Measurements from ENCODE around the gene CHAD. TPM values are rescaled to one million over a fixed set of nuclear protein-coding genes. Genes with fewer than 3 reads are reported as not detected.
"Not testable (repeated sequence)": the region's sequence is repeated elsewhere in the genome, so short reads cannot be mapped to it uniquely, and the experiment has no call there.

CHAD gene
- polyA plus RNA-seq, 1 experiment, result not detected

DNA sequence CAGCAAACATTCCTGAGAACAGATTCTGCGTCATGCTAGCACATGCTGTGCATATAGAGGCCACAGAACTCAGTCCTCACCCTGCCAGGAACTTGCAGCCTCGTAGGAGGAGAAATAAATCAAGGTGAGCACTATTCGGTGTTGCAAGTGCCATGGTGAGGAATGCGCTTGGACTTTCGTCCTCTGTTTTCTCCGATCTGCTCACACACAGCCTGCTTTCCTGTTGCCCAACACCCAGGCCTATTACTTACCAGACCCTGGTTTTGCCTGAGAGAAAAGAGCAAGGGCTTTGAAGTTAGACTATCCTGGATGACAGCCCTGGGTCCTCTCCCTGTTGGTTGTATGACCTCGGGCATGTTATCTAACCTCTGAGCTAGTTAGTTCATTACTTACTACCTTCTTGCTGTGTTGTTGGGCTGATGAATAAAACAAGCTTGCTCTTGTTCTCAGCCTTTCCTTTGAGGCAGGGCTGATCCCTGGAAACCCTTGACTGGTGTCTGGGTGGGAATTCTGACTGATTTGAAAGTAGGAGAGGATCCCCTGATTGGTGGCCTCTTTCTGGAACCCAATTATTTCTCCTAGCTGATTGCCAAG lies 39.8 kb downstream of the CHAD start:
- ChIA-PET POLR2A (no interaction called here), CTCF (interaction anchor here (1.4 kb wide), 1 partner anchor 32 kb away, joined by 6 read pairs; the partner anchor contains the start of gene LRRC59)
- Histone ChIP-seq H3K36me3 (ENCODE audit: control insufficient read depth, insufficient read depth, low read length) (no peaks in the 10 kb centered on the region), H3K27me3 (ENCODE audit: control insufficient read depth, insufficient read depth, low read length) (no peaks in the 10 kb centered on the region), H3K4me3 (ENCODE audit: low read depth, low read length) (no peak overlapping the region)
- TF ChIP-seq, protein P1, sequence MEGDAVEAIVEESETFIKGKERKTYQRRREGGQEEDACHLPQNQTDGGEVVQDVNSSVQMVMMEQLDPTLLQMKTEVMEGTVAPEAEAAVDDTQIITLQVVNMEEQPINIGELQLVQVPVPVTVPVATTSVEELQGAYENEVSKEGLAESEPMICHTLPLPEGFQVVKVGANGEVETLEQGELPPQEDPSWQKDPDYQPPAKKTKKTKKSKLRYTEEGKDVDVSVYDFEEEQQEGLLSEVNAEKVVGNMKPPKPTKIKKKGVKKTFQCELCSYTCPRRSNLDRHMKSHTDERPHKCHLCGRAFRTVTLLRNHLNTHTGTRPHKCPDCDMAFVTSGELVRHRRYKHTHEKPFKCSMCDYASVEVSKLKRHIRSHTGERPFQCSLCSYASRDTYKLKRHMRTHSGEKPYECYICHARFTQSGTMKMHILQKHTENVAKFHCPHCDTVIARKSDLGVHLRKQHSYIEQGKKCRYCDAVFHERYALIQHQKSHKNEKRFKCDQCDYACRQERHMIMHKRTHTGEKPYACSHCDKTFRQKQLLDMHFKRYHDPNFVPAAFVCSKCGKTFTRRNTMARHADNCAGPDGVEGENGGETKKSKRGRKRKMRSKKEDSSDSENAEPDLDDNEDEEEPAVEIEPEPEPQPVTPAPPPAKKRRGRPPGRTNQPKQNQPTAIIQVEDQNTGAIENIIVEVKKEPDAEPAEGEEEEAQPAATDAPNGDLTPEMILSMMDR (IDR thresholded peaks at IDR 0.05; ENCODE audit: insufficient read depth, low read depth, low read length), result no peak
- DNase-seq (ENCODE audit: low read depth), result no peak

DNA sequence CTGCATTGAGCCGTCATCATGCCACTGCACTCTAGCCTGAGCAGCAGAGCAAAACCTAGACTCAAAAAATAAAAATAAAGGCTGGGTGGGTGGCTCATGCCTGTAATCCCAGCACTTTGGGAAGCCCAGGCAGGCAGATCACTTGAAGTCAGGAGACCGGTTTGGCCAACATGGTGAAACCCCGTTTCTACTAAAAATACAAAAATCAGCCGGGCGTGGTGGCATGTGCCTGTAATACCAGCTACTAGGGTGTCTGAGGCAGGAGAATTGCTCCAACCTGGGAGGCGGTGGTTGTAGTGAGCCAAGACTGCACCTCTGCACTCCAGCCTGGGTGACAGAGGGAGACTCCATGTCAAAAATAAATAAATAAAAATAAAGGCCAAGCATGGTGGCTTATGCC lies 40.6 kb downstream of the CHAD start:
- H3K27me3 ChIP-seq (ENCODE audit: control insufficient read depth, insufficient read depth, low read length); DNase-seq (ENCODE audit: low read depth); POLR2A ChIA-PET; CTCF ChIA-PET; H3K36me3 ChIP-seq (ENCODE audit: control insufficient read depth, insufficient read depth, low read length); H3K4me3 ChIP-seq (ENCODE audit: low read depth, low read length): not testable (repeated sequence)

DNA sequence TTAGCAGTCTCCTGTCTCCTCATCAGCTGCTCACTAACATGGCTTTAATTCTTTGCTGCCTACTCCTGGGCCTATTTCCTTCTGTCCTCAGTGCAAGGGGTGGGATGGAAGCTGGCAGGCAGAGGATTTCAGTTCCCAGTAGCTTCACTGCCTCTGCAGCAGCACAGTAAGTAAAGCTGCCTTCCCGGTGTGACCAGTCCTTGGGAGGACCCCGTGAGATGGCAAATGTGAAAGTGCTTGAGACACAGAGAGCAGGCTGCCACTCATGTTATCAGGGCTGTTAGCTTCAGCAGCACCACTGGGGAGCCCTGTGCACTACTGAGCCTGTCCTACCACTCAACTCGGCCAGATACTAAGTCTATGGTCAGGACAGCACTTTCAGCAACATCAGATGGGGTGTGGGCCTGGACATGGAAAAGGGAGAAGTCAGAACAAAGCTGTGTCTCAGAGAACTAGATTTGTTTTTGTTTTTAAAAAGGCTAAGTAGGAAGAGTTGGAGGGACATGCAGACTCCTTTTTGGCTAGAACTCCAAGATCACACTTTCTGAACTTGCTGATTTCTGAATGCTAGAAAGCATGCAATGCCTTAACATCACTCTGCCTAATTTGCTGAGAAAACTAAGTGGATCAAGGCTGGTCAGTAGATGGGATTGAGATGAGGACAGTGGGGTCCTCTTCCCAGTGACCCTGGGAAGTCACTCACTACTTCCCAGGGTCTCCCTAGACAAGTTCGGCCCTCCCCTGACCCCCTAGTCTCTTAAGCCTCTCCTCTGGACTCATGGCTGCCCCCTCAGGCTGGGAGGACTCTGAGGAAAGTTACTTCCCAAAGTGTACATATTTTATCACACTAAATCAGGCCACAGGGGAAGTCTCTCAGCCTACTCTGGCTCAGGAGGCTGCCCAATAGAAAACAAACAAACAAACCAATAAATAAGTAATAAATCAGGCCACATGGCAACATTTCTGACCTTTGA lies 41.6 kb downstream of the CHAD start:
- Histone ChIP-seq H3K27me3 (ENCODE audit: control insufficient read depth, insufficient read depth, low read length) (no peaks in the 10 kb centered on the region), H3K36me3 (ENCODE audit: control insufficient read depth, insufficient read depth, low read length) (no peaks in the 10 kb centered on the region), H3K4me3 (ENCODE audit: low read depth, low read length) (peak overlapping the region; percentile 65)
- ChIA-PET CTCF (interaction anchor here (0.8 to 1.6 kb wide), 4 partner anchors 10 to 52 kb away, joined by 3 to 5 read pairs (median 4); partner anchors contain the start of gene LRRC59), POLR2A (interaction anchor here (0.7 kb wide), 1 partner anchor 31 kb away, joined by 5 read pairs; no protein-coding TSS in a partner anchor)
- TF ChIP-seq, protein P1 (IDR thresholded peaks at IDR 0.05; ENCODE audit: insufficient read depth, low read depth, low read length), result peak; percentile 31; the same call in 1 of the 2 replicates
- no peak for DNase-seq (ENCODE audit: low read depth)

DNA sequence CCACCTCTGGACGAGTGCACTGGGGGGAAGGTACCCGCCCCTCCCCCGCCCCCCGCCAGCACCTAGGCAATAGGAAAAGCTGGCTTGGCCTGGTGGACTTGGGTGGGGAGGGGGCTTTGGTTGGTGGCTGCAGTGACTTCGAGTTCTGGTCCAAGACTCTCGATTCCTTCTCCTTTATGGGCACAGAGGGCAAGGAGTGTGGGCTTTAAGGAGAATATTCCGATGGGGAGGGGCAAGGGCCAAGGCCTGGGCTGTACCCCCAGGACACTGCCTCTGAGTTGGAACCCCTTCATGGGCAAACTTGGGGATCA lies 42.3 kb downstream of the CHAD start:
- ChIA-PET POLR2A (no interaction called here), CTCF (interaction anchor here (0.8 to 1.6 kb wide), 4 partner anchors 11 to 53 kb away, joined by 3 to 5 read pairs (median 4); partner anchors contain the start of gene LRRC59)
- Histone ChIP-seq H3K4me3 (ENCODE audit: low read depth, low read length) (peak overlapping the region; percentile 65), H3K36me3 (ENCODE audit: control insufficient read depth, insufficient read depth, low read length) (no peaks in the 10 kb centered on the region), H3K27me3 (ENCODE audit: control insufficient read depth, insufficient read depth, low read length) (no peaks in the 10 kb centered on the region)
- DNase-seq (ENCODE audit: low read depth), result no peak
- TF ChIP-seq, protein P1 (IDR thresholded peaks at IDR 0.05; ENCODE audit: insufficient read depth, low read depth, low read length), result no peak

DNA sequence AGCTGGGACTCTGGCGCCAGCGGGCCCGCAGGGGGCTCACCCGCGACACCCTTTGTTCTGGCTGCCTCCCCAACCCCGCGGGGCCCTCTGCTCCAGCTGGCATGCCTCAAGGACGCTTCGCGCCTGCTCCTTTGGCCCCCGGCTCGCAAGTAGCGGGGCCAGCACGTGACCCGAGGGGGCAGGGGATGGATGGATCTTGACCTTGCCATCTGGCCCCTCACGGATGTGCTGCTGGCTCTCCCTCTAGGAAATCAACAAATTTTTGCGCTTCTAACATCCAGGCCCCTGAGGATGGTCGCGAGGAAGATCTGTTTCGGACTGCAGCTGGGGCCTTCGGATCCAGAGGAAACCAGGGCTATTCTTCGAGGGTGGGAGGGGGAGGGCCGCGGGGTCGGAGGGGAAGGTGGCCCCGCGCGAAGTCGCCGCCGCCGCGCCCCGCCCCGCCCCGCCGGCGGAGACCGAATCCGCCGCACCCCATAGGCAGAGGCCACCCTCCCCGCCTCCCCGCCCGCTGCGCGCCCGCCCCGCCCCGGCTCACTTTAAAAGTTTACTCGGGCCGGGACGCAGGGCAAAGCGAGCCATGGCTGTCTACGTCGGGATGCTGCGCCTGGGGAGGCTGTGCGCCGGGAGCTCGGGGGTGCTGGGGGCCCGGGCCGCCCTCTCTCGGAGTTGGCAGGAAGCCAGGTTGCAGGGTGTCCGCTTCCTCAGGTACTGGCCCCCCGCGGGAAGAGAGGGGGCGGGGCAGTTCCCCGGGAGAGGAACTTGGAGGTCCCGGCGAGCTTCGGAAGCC lies 42.8 kb downstream of the CHAD start, which contains the start of gene ACSF2:
TSS of gene ACSF2 (plus strand) at position 537 of the 790 bp plus-strand sequence. CDS start at position 581, 44 bp downstream.
- Histone ChIP-seq H3K36me3 (ENCODE audit: control insufficient read depth, insufficient read depth, low read length) (no peaks in the 10 kb centered on the region), H3K27me3 (ENCODE audit: control insufficient read depth, insufficient read depth, low read length) (no peaks in the 10 kb centered on the region), H3K4me3 (ENCODE audit: low read depth, low read length) (peak within 1 kb of the TSS; percentile 65)
- ChIA-PET POLR2A (interaction anchor here (0.6 kb wide), 1 partner anchor 215 kb away, joined by 4 read pairs; no protein-coding TSS in a partner anchor), CTCF (interaction anchor here (0.6 to 1.6 kb wide), 5 partner anchors 12 to 256 kb away, joined by 3 to 5 read pairs (median 3); partner anchors contain the start of gene LRRC59)
- no peak for DNase-seq (ENCODE audit: low read depth)
- TF ChIP-seq, protein P1 (IDR thresholded peaks at IDR 0.05; ENCODE audit: insufficient read depth, low read depth, low read length), result no peak
